GM12891 (cell line): ENCODE measurements around the gene KMO.

Source experiments
- POLR2A ChIP-seq: IDR thresholded peaks from 2 replicates; pipeline ENCODE4 v1.6.1; 2011; ENCODE audit warnings: low read depth, low read length, control low read depth
- POLR2AphosphoS5 ChIP-seq: IDR thresholded peaks from 2 replicates; pipeline ENCODE4 v1.6.1; 2011; ENCODE audit warnings: low read depth, low read length, control low read depth
- POU2F2 ChIP-seq: IDR thresholded peaks from 2 replicates; pipeline ENCODE4 v1.6.1; 2011; ENCODE audit warnings: low read depth, mild to moderate bottlenecking, control low read depth, low read length, moderate library complexity
- TAF1 ChIP-seq: IDR thresholded peaks from 2 replicates; pipeline ENCODE4 v1.6.1; 2011; ENCODE audit warnings: low read depth, low read length, control low read depth

DNA sequence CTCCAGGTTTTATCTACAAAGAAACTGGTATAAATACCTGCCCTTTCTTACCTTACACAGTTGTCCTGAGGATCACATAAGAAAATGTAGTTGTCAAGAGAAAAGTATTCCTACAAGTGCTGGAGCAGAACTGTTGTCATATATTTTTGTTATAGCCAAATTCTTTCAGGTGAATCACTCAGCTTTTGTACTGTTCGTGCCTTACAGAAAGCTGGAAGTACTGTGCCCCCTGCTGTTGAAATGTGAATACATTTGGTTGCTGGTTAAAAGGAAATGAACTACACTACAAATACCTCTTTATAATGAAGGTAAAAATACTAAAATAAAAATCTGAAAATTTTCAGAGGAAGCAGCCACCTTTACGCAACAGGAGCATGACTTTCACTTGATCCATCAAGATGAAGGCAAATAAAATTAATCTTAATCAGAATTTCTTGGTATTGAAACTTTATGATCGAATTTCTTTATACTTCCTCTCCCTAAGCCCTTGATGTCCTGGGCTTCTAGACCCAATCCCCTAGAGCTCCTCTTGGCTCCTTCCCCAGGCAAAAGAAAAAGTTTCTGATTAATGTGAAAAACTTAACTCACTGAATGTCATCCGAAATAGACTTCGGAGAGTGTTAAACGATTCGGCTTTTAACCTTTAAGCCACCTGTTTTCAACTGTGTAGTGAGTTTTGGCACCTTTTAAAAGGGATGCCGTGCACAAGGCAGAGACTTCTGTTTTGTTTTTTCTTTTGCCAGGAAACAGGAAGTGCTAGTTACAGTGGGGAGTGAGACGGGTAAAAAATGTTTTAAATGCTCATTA lies 95.5 kb downstream of the KMO start:
- no peak for TF ChIP-seq POLR2A
- TF ChIP-seq POLR2AphosphoS5: no peak
- no peak for TF ChIP-seq TAF1
- TF ChIP-seq POU2F2: no peak
